Osteocyte (in vitro differentiated cells): ENCODE data around the gene R3HDM1. TPM values are rescaled to one million over a fixed set of nuclear protein-coding genes. Genes with fewer than 3 reads are reported as not detected.

Source experiments
- DNase-seq: peaks from one replicate; pipeline ENCODE4 v3.0.0; 2021; ENCODE audit warnings: mixed read lengths; ENCODE audit not compliant: unreplicated experiment; ENCODE audit errors: extremely low spot score
- H3K27ac Mint-ChIP-seq: one replicate; pipeline ENCODE4 v1.8.0; 2021; ENCODE audit warnings: mild to moderate bottlenecking, mixed read lengths; ENCODE audit not compliant: unreplicated experiment
- H3K27me3 Mint-ChIP-seq: one replicate; pipeline ENCODE4 v1.8.0; 2021; ENCODE audit warnings: mixed read lengths; ENCODE audit not compliant: unreplicated experiment
- H3K36me3 Mint-ChIP-seq: one replicate; pipeline ENCODE4 v1.8.0; 2021; ENCODE audit warnings: mixed read lengths; ENCODE audit not compliant: unreplicated experiment
- H3K4me1 Mint-ChIP-seq: one replicate; pipeline ENCODE4 v1.8.0; 2021; ENCODE audit warnings: mixed read lengths; ENCODE audit not compliant: unreplicated experiment
- H3K4me3 Mint-ChIP-seq: one replicate; pipeline ENCODE4 v1.8.0; 2021; ENCODE audit warnings: mild to moderate bottlenecking, moderate library complexity, mixed read lengths; ENCODE audit not compliant: unreplicated experiment
- H3K9me3 Mint-ChIP-seq: one replicate; pipeline ENCODE4 v1.8.0; 2021; ENCODE audit warnings: mixed read lengths; ENCODE audit not compliant: unreplicated experiment
- total RNA-seq: library from RNA; stranded (reverse); gene quantifications from 2 replicates; pipeline ENCODE4 v1.2.1, GENCODE V29; 2021
- TF ChIP-seq, protein P1 (sequence below): fragments of 200-600 bp; sonication (generic); IDR thresholded peaks from 2 replicates; pipeline ENCODE4 v1.5.0; 2021; ENCODE audit warnings: antibody characterized with exemption, mild to moderate bottlenecking, moderate library complexity

Gene R3HDM1
- total RNA-seq, 1 donor from 2014 or later, result 35.0 TPM

DNA sequence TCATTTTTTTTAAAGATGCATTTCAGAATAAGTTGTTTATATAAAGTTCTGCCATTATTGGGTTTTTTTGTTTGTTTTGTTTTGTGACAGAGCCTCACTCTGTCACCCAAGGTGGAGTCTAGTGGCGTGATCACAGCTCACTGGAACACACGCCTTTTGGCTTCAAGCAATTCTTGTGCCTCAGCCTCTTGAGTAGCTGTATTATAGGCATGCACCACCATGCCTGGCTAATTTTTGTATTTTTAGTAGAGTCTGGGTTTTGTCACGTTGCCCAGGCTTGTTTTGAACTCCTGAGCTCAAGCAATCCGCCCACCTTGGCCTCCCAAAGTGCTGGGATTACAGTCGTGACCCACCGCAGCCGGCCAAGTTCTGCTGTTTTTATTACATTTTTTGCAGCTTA is 72.3 kb downstream of the R3HDM1 start:
- peaks cover 16% of the 10 kb centered on the region for H3K36me3 Mint-ChIP-seq
- no peaks in the 10 kb centered on the region for H3K4me1 Mint-ChIP-seq
- H3K27ac Mint-ChIP-seq, result no peak overlapping the region
- no peak overlapping the region for H3K4me3 Mint-ChIP-seq
- DNase-seq, result no peak
- TF ChIP-seq, protein P1, sequence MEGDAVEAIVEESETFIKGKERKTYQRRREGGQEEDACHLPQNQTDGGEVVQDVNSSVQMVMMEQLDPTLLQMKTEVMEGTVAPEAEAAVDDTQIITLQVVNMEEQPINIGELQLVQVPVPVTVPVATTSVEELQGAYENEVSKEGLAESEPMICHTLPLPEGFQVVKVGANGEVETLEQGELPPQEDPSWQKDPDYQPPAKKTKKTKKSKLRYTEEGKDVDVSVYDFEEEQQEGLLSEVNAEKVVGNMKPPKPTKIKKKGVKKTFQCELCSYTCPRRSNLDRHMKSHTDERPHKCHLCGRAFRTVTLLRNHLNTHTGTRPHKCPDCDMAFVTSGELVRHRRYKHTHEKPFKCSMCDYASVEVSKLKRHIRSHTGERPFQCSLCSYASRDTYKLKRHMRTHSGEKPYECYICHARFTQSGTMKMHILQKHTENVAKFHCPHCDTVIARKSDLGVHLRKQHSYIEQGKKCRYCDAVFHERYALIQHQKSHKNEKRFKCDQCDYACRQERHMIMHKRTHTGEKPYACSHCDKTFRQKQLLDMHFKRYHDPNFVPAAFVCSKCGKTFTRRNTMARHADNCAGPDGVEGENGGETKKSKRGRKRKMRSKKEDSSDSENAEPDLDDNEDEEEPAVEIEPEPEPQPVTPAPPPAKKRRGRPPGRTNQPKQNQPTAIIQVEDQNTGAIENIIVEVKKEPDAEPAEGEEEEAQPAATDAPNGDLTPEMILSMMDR, result no peak
- no peaks in the 10 kb centered on the region for H3K9me3 Mint-ChIP-seq
- no peaks in the 10 kb centered on the region for H3K27me3 Mint-ChIP-seq

DNA sequence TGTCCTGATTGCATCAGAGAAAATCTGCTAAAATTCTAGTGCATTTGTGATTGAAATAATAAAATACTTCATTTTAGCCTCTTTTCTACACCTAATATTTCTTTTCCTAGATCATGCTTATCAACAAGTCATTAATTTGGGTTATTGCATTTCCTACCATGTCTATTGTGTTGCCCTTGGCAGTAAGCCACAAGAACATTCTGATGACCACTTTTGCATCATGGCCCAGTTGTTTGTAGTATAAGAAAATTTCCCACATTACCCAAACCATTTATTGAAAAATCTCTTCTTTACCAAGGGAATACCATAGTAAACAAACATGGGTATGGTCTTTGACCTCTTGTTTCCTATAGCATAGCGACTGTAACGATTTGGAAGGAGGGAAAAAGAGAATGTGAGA is 76.3 kb downstream of the R3HDM1 start:
- Mint-ChIP-seq H3K36me3 (peaks cover 20% of the 10 kb centered on the region), H3K9me3 (no peaks in the 10 kb centered on the region), H3K4me3 (no peak overlapping the region), H3K27ac (no peak overlapping the region), H3K4me1 (no peaks in the 10 kb centered on the region), H3K27me3 (no peaks in the 10 kb centered on the region)
- TF ChIP-seq, protein P1, result no peak
- no peak for DNase-seq

DNA sequence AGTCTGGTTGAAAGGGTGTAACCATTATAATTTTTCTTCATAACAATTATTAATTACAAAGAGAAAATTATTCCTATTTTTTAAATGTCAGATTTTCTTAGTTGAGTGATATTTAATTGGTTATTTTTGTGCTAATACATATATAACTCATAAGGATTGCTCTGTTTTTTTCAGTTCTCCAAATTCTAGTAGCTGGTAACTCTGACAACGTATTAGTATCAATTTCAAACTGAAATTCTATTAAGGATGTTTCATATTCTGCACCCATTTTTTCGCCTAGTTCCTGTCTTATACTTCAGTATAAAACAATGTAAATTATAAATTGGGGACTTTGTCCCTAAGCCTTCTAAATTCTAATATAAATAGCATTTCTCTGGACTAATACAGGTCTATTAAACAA is 81.0 kb downstream of the R3HDM1 start:
- no peaks in the 10 kb centered on the region for H3K4me1 Mint-ChIP-seq
- TF ChIP-seq, protein P1, result no peak
- H3K27ac Mint-ChIP-seq, result no peak overlapping the region
- peaks cover 4% of the 10 kb centered on the region for H3K36me3 Mint-ChIP-seq
- H3K27me3 Mint-ChIP-seq, result no peaks in the 10 kb centered on the region
- no peak for DNase-seq
- no peak overlapping the region for H3K4me3 Mint-ChIP-seq
- H3K9me3 Mint-ChIP-seq, result no peaks in the 10 kb centered on the region

DNA sequence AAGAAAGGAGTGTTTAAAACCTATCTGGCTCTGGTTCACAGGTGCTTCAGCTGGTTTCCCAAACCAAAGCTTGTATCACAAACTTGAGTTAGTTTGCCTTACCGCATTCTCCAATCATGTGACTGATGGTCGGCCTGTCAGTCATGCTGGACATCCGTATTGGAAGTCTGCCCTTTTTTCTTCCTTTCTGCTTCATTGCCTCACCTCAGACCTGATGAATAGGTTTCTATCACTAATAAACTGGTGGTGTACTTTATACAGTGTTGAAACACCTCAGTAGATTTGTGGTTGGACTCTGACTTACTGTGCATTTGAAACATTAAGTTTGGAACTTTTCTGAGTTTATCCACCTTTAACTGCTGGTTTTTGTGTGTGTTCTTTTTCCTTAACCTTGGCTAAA is 84.1 kb downstream of the R3HDM1 start:
- H3K36me3 Mint-ChIP-seq, result no peaks in the 10 kb centered on the region
- TF ChIP-seq, protein P1, result no peak
- H3K27ac Mint-ChIP-seq, result no peak overlapping the region
- H3K27me3 Mint-ChIP-seq, result no peaks in the 10 kb centered on the region
- DNase-seq, result no peak
- no peaks in the 10 kb centered on the region for H3K9me3 Mint-ChIP-seq
- peaks cover 5% of the 10 kb centered on the region for H3K4me1 Mint-ChIP-seq
- no peak overlapping the region for H3K4me3 Mint-ChIP-seq

DNA sequence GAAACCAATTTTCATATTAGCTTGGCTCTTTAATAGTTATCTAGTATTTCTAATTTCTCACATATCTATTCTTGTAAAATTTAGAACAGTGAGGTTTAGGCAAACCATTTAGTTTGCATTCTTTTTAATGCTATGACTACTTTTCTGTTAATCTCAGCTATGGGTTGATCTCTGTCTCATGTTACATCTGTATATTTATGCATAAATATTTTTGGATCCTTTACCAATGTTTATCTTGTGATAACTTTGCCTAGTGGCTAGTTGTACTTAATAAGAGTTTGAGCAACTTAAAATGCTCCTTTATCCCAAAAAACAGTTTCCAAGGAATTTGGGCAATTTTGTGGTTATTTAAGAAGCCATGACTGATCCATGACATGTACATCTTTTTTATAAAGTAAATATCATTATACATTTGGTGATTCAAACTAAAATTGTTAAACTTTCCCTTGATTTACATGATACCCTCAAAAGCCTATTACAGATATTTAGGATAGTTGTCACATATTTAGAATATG is 86.3 kb downstream of the R3HDM1 start:
- Mint-ChIP-seq H3K9me3 (no peaks in the 10 kb centered on the region), H3K27ac (no peak overlapping the region), H3K4me3 (no peak overlapping the region), H3K36me3 (peaks cover 6% of the 10 kb centered on the region), H3K27me3 (no peaks in the 10 kb centered on the region), H3K4me1 (peaks cover 5% of the 10 kb centered on the region)
- no peak for DNase-seq
- TF ChIP-seq, protein P1, result no peak
